Sigmoid colon (tissue), 4 donors: ENCODE measurements around the gene CD83.

Experiments
- EP300 ChIP-seq, 4 donors: sonication (generic); formaldehyde crosslinking; IDR thresholded peaks; one replicate each; pipeline ENCODE4 v1.6.1; 2017; ENCODE audit warnings: antibody characterized with exemption in 4 of 4
- POLR2AphosphoS5 ChIP-seq, 4 donors: sonication (generic); formaldehyde crosslinking; IDR thresholded peaks; one replicate each; pipeline ENCODE4 v1.6.1; 2017; ENCODE audit warnings: antibody characterized with exemption in 4 of 4
- TF ChIP-seq, protein P1 (sequence below), 4 experiments: fragments of 450-650 bp in 3 of 4; fragments of 200-600 bp in 1 of 4; IDR thresholded peaks; one replicate each; pipeline ENCODE4 v1.5.1; 2016 to 2019; ENCODE audit warnings: antibody characterized with exemption in 4 of 4, mild to moderate bottlenecking in 3 of 4, moderate library complexity in 2 of 4

DNA sequence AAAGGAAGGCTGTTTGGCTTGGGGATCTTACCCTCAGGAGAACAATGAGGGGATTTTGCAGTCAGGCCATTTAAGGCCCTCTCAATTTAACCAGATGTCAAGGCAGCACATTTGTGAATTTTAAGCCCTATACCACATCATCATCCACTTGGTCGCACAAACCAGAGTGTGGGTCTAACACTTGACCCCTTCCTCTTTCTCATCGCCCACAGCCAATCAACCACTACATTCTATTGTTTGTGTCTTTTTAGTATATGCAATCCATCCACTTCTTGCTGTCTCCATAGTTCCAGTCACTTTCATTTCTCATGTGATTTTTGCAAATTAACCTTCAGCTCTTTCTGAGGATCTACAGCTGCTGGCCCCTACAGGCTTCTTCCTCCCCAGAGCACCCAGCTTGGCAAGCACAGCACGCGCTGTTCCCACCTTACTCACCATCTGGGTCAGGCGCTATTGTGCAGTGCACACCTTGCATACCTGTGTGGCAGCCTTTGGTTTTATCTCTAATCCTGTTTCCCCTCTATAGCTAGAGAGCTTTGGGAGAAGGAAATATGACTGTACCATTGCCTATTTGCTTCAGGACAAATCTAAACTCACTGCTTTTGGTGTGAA, 32.3 kb upstream of the CD83 start:
- TF ChIP-seq, protein P1, sequence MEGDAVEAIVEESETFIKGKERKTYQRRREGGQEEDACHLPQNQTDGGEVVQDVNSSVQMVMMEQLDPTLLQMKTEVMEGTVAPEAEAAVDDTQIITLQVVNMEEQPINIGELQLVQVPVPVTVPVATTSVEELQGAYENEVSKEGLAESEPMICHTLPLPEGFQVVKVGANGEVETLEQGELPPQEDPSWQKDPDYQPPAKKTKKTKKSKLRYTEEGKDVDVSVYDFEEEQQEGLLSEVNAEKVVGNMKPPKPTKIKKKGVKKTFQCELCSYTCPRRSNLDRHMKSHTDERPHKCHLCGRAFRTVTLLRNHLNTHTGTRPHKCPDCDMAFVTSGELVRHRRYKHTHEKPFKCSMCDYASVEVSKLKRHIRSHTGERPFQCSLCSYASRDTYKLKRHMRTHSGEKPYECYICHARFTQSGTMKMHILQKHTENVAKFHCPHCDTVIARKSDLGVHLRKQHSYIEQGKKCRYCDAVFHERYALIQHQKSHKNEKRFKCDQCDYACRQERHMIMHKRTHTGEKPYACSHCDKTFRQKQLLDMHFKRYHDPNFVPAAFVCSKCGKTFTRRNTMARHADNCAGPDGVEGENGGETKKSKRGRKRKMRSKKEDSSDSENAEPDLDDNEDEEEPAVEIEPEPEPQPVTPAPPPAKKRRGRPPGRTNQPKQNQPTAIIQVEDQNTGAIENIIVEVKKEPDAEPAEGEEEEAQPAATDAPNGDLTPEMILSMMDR (IDR thresholded peaks at IDR 0.05): no peak
- TF ChIP-seq POLR2AphosphoS5 (IDR thresholded peaks at IDR 0.05) (no peak), EP300 (IDR thresholded peaks at IDR 0.05) (no peak)
